Measurements from ENCODE around the gene DOCK11. TPM values are rescaled to one million over a fixed set of nuclear protein-coding genes. Genes with fewer than 3 reads are reported as not detected.

Gene DOCK11
- total and polyA plus RNA-seq, 4 donors = 16.2 to 35.9 (median 16.7) TPM

DNA sequence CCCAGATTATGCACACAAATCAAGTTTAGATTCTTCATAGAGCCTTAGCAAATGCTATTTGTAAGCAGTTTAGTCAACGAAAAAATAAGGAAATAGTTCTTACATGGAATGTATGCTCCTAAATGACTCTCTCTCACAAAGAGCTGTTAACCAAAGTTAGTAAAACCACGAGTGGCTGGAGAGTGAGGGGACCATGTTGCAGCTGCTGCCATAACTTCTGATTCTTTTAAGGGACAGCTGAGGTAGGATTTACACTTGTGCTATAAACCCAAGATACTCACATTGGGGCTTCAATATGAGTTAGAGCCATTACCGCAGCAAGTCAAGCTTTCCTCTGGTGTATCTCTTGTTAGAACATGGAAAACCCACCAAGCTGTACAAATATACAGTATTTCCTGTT lies 2.7 kb downstream of the DOCK11 start:
- Histone ChIP-seq H3K4me3 (ENCODE audit: low read depth, low read length) (no peak overlapping the region), H3K36me3 (ENCODE audit: control insufficient read depth, insufficient read depth, low read length) (no peaks in the 10 kb centered on the region), H3K27me3 (ENCODE audit: control insufficient read depth, insufficient read depth, low read length) (peaks cover 11% of the 10 kb centered on the region), H3K9me3 (ENCODE audit: control insufficient read depth, insufficient read depth, low read length) (no peaks in the 10 kb centered on the region), H3K27ac (ENCODE audit: low read depth, low read length) (no peak overlapping the region), H3K4me1 (ENCODE audit: control insufficient read depth, insufficient read depth, low read length) (peaks cover 10% of the 10 kb centered on the region)
- no peak for DNase-seq (ENCODE audit: low read depth in 4 of 6, low spot score in 6 of 6)
- WGBS (ENCODE audit: insufficient coverage) = no CpG with 5 or more reads among the region's 3 CpGs

DNA sequence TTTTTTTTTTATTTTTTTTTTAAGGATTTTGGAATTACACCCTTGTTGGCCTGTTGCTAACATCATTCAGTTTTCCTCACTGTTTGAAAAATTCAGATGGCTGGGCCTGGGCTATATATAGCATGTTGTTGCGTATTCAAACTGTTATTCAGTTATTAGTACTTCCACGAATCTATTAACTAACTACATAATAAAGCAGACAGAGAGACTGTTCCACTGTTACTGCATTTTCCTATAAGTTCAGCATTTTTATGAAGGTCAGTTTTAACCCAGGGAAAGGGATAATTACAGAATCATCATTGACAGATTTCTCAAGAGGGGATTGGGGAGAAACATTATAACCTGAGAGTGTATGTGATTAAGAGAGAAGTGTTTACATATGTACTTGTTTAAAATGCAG lies 3.1 kb downstream of the DOCK11 start:
- Histone ChIP-seq H3K27ac (ENCODE audit: low read depth, low read length) (no peak overlapping the region), H3K9me3 (ENCODE audit: control insufficient read depth, insufficient read depth, low read length) (no peaks in the 10 kb centered on the region), H3K36me3 (ENCODE audit: control insufficient read depth, insufficient read depth, low read length) (no peaks in the 10 kb centered on the region), H3K4me1 (ENCODE audit: control insufficient read depth, insufficient read depth, low read length) (peaks cover 10% of the 10 kb centered on the region), H3K4me3 (ENCODE audit: low read depth, low read length) (no peak overlapping the region), H3K27me3 (ENCODE audit: control insufficient read depth, insufficient read depth, low read length) (peaks cover 11% of the 10 kb centered on the region)
- no peak for DNase-seq (ENCODE audit: low read depth in 4 of 6, low spot score in 6 of 6)
- WGBS (ENCODE audit: insufficient coverage) = no CpG with 5 or more reads among the region's 2 CpGs

DNA sequence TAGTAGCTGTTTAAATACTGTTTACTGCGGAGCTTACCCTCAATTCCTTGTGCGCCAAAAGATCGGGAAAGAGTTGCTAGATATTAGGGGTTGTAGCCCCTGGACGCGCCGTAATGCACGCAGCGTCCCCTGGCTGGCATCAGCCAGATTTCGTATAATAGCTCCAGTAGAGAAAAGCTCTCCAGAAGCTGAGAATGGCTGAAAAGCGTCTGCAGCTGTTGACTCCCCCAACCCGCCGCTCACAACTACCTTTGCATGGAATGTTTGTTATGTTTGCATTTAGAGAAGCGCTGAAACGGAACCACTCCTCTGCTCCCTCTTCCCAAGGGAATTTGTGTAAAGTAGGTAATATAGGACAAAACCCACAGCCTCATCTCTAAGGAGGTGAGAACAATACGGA lies 3.7 kb downstream of the DOCK11 start:
- Histone ChIP-seq H3K4me1 (ENCODE audit: control insufficient read depth, insufficient read depth, low read length) (peaks cover 10% of the 10 kb centered on the region), H3K9me3 (ENCODE audit: control insufficient read depth, insufficient read depth, low read length) (no peaks in the 10 kb centered on the region), H3K27ac (ENCODE audit: low read depth, low read length) (no peak overlapping the region), H3K27me3 (ENCODE audit: control insufficient read depth, insufficient read depth, low read length) (peaks cover 11% of the 10 kb centered on the region), H3K36me3 (ENCODE audit: control insufficient read depth, insufficient read depth, low read length) (no peaks in the 10 kb centered on the region), H3K4me3 (ENCODE audit: low read depth, low read length) (no peak overlapping the region)
- peak in 2 of 6 donors; percentile 7 to 73 for DNase-seq (ENCODE audit: low read depth in 4 of 6, low spot score in 6 of 6)
- WGBS (ENCODE audit: insufficient coverage) = 32% methylated on average over 8 of the region's 15 CpGs

DNA sequence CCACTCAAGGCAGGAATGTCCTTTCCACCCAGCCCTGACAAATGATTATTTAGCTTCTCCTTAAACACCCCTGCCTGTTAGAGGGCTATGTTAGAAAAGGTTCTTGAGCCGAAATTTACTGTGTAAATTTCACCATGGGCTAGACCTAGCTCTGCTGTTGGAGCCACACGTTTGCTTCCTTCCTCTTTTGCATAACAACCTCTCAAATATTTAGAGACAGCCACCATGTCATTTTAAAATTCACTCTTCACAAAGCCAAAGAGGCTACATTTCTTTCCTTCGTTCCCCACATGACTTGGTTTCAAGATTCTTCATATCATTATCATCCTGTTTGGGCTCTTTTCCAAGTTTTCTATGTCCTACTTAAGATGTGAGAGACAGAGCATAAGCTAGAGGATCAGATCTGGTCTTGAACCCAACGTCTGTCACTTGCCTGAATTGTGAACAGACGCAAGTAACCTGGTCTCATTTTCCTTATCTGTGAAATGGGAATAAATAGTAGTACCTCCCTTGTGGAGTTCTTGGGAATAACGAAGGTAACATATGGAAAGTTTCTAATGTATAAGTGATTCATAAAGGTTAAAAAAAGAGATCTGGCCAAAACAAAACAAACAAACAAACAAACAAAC lies 6.7 kb downstream of the DOCK11 start:
- Histone ChIP-seq H3K36me3 (ENCODE audit: control insufficient read depth, insufficient read depth, low read length) (no peaks in the 10 kb centered on the region), H3K4me3 (ENCODE audit: low read depth, low read length) (no peak overlapping the region), H3K9me3 (ENCODE audit: control insufficient read depth, insufficient read depth, low read length) (no peaks in the 10 kb centered on the region), H3K27me3 (ENCODE audit: control insufficient read depth, insufficient read depth, low read length) (peaks cover 4% of the 10 kb centered on the region), H3K4me1 (ENCODE audit: control insufficient read depth, insufficient read depth, low read length) (no peaks in the 10 kb centered on the region), H3K27ac (ENCODE audit: low read depth, low read length) (no peak overlapping the region)
- DNase-seq (ENCODE audit: low read depth in 4 of 6, low spot score in 6 of 6) = no peak
- 71% methylated on average over 1 of the region's 6 CpGs for WGBS (ENCODE audit: insufficient coverage)

DNA sequence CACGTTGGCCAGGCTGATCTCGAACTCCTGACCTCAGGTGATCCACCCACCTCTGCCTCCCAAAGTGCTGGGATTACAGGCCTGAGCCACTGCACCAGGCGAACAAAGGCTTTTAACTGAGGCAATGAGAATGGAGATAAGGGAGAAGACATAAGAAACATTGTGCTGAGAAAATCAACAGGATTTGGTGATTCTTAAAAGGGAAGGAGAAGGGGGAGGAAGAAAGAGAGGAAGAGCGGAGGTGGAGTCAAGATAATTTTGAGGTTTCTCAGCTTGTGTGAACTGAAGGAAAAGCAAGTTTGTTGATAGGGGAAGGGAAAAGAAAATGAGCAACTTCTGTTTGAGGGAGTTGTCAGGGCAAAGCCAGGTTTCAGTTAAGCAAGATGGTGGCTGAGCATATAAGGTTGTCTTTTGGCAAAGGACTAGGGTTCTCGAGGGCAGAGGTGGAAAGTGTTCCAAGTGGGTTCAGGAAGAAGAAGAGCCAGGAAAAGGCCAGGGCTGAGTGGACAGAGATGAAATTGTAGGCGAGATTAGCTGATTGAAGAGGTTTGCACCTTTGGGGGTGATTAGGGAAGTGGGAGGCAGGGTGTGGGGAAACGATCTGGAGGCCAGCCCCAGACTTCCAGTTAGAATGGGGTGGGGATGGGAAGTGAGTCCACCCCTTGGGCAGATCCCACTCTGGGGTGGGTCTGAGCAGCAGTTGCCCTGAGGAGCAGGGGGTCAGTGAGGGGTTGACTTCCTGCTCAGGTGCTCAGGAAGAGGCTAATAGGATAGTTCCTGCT lies 7.8 kb downstream of the DOCK11 start:
- H3K36me3 ChIP-seq (ENCODE audit: control insufficient read depth, insufficient read depth, low read length) = no peaks in the 10 kb centered on the region
- no peak overlapping the region for H3K27ac ChIP-seq (ENCODE audit: low read depth, low read length)
- no peak for DNase-seq (ENCODE audit: low read depth in 4 of 6, low spot score in 6 of 6)
- no peak overlapping the region for H3K4me3 ChIP-seq (ENCODE audit: low read depth, low read length)
- no peaks in the 10 kb centered on the region for H3K27me3 ChIP-seq (ENCODE audit: control insufficient read depth, insufficient read depth, low read length)
- WGBS (ENCODE audit: insufficient coverage) = 65% methylated on average over 5 of the region's 7 CpGs
- no peaks in the 10 kb centered on the region for H3K9me3 ChIP-seq (ENCODE audit: control insufficient read depth, insufficient read depth, low read length)
- H3K4me1 ChIP-seq (ENCODE audit: control insufficient read depth, insufficient read depth, low read length) = no peaks in the 10 kb centered on the region

DNA sequence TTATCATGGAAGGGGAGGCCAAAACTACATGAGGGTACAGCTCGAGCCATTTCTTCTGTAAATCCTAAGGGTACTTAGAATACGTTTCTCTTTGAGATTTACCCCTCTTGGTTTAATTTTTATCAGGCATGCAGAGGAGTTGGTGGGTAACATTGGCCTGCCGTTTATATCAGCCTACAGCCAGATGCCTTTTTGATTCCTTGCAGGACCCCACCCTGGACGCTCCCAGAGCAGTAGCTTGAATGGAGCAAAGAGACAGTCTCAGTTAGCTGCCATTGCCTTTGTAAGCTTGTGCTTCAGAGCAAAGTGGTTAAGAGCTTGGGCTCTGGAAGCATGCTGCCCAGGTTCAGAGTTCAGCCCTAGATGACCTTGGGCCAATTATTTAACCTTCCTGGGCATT lies 9.0 kb downstream of the DOCK11 start:
- 88% methylated on average over 2 of the region's 4 CpGs for WGBS (ENCODE audit: insufficient coverage)
- Histone ChIP-seq H3K27me3 (ENCODE audit: control insufficient read depth, insufficient read depth, low read length) (no peaks in the 10 kb centered on the region), H3K9me3 (ENCODE audit: control insufficient read depth, insufficient read depth, low read length) (no peaks in the 10 kb centered on the region), H3K36me3 (ENCODE audit: control insufficient read depth, insufficient read depth, low read length) (no peaks in the 10 kb centered on the region), H3K4me1 (ENCODE audit: control insufficient read depth, insufficient read depth, low read length) (no peaks in the 10 kb centered on the region), H3K27ac (ENCODE audit: low read depth, low read length) (no peak overlapping the region), H3K4me3 (ENCODE audit: low read depth, low read length) (no peak overlapping the region)
- no peak for DNase-seq (ENCODE audit: low read depth in 4 of 6, low spot score in 6 of 6)

DNA sequence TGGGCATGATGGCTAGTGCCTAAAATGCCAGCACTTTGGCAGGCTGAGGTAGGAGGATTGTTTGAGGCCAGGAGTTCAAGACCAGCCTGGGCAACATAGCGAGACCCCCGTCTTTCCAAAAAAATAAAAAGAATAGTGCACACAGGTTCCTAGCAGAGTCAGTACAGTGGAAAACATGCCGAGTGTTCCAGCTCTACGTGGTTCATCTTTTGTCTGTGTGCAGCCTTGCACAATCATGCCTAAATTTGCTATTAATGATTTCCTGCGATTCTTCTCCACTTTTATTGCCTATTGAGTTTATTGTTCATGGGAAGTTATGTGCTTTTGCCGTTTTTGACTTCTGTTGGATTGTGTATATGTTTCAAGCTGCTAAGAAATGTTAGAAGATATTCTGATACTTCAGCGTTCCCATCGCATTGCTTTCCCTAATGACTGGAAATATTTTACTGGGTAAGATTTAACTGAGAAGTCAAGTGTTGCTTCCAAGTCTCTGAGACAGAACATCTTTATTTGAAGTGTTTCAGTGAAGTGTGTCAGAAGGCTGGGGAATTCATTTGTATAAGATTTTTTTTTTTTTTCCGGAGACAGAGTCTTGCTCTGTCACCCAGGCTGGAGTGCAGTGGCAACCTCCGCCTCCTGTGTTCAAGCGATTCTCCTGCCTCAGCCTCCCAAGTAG lies 11.3 kb downstream of the DOCK11 start:
- Histone ChIP-seq H3K36me3 (ENCODE audit: control insufficient read depth, insufficient read depth, low read length) (no peaks in the 10 kb centered on the region), H3K27ac (ENCODE audit: low read depth, low read length) (no peak overlapping the region), H3K4me3 (ENCODE audit: low read depth, low read length) (no peak overlapping the region), H3K9me3 (ENCODE audit: control insufficient read depth, insufficient read depth, low read length) (no peaks in the 10 kb centered on the region), H3K4me1 (ENCODE audit: control insufficient read depth, insufficient read depth, low read length) (no peaks in the 10 kb centered on the region), H3K27me3 (ENCODE audit: control insufficient read depth, insufficient read depth, low read length) (no peaks in the 10 kb centered on the region)
- DNase-seq (ENCODE audit: low read depth in 4 of 6, low spot score in 6 of 6) = no peak
- WGBS (ENCODE audit: insufficient coverage) = 72% methylated on average over 7 of the region's 11 CpGs

DNA sequence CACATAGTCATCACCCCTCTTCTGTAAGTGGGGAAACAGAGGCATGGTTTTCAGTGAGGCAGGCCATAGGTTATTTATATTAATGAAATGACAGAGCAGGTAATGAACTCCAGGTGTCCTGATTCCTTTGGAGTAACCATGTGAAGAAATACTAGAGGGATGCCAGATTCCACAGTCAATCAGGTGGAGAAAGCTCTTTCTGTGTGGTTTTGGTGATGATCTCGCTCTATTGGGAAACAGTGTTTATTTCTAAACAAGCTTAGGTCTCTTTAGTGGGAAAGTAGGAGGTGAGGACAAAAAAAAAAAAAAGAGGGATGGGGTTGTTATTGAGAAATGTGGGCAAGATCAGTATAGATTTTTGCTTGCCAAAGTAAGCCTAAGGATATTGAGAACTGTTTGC lies 12.2 kb downstream of the DOCK11 start:
- no peaks in the 10 kb centered on the region for H3K9me3 ChIP-seq (ENCODE audit: control insufficient read depth, insufficient read depth, low read length)
- no CpG with 5 or more reads among the region's 1 CpG for WGBS (ENCODE audit: insufficient coverage)
- no peaks in the 10 kb centered on the region for H3K36me3 ChIP-seq (ENCODE audit: control insufficient read depth, insufficient read depth, low read length)
- no peak for DNase-seq (ENCODE audit: low read depth in 4 of 6, low spot score in 6 of 6)
- H3K27ac ChIP-seq (ENCODE audit: low read depth, low read length) = no peak overlapping the region
- no peaks in the 10 kb centered on the region for H3K4me1 ChIP-seq (ENCODE audit: control insufficient read depth, insufficient read depth, low read length)
- no peaks in the 10 kb centered on the region for H3K27me3 ChIP-seq (ENCODE audit: control insufficient read depth, insufficient read depth, low read length)
- H3K4me3 ChIP-seq (ENCODE audit: low read depth, low read length) = no peak overlapping the region

DNA sequence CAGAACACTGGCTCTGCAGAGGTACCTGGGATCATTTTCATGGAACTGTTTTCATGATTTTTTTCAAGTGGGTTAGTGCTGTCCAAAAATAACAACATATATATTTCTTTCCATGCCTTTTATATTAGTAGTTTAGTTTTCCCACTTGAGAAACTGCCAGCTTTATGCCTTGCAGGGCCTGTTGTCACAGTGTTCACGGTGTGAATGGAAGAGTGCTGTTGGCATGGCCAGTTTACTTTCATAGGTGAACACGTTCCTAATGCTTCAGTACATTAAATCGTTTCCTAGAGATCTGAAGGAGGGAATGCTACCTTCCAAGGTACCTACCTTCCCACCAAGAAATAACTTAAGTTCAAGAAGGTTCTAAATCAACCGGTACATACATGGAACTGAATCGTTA lies 12.6 kb downstream of the DOCK11 start:
- no peak for DNase-seq (ENCODE audit: low read depth in 4 of 6, low spot score in 6 of 6)
- 43% methylated on average over 2 of the region's 5 CpGs for WGBS (ENCODE audit: insufficient coverage)
- Histone ChIP-seq H3K9me3 (ENCODE audit: control insufficient read depth, insufficient read depth, low read length) (no peaks in the 10 kb centered on the region), H3K36me3 (ENCODE audit: control insufficient read depth, insufficient read depth, low read length) (no peaks in the 10 kb centered on the region), H3K27ac (ENCODE audit: low read depth, low read length) (no peak overlapping the region), H3K4me1 (ENCODE audit: control insufficient read depth, insufficient read depth, low read length) (no peaks in the 10 kb centered on the region), H3K27me3 (ENCODE audit: control insufficient read depth, insufficient read depth, low read length) (no peaks in the 10 kb centered on the region), H3K4me3 (ENCODE audit: low read depth, low read length) (no peak overlapping the region)

All from spinal cord (tissue), 10 donors.